Rectal smooth muscle tissue (tissue), 1 donor: ENCODE data around the gene CTNNA3.
"Not testable (repeated sequence)": the region's sequence is repeated elsewhere in the genome, so short reads cannot be mapped to it uniquely, and the experiment has no call there.

ENCODE experiments used
- H3K27ac ChIP-seq: one replicate; pipeline ENCODE4 v1.7.0; 2013; ENCODE audit warnings: low read depth, low read length, inconsistent platforms
- H3K27me3 ChIP-seq: one replicate; pipeline ENCODE4 v1.7.0; 2013; ENCODE audit warnings: low read length; ENCODE audit not compliant: control insufficient read depth, insufficient read depth
- H3K36me3 ChIP-seq: one replicate; pipeline ENCODE4 v1.7.0; 2013; ENCODE audit warnings: low read length; ENCODE audit not compliant: control insufficient read depth, insufficient read depth
- H3K4me1 ChIP-seq: one replicate; pipeline ENCODE4 v1.7.0; 2013; ENCODE audit warnings: low read length; ENCODE audit not compliant: control insufficient read depth, insufficient read depth
- H3K4me3 ChIP-seq: one replicate; pipeline ENCODE4 v1.7.0; 2013; ENCODE audit warnings: low read length
- H3K9ac ChIP-seq: one replicate; pipeline ENCODE4 v1.7.0; 2013; ENCODE audit warnings: low read length

Gene CTNNA3

GRCh38 chr10:67239864-67240497, 456.0 kb downstream of the CTNNA3 start:
- Histone ChIP-seq H3K9ac (no peak overlapping the region), H3K4me3 (no peak overlapping the region), H3K27ac (no peak overlapping the region), H3K36me3 (no peaks in the 10 kb centered on the region), H3K4me1 (no peaks in the 10 kb centered on the region), H3K27me3 (no peaks in the 10 kb centered on the region)

- not testable (repeated sequence) for H3K36me3 ChIP-seq, H3K4me3 ChIP-seq, H3K9ac ChIP-seq, H3K4me1 ChIP-seq, H3K27me3 ChIP-seq, H3K27ac ChIP-seq
These were observed 465.1 kb downstream of the CTNNA3 start for GRCh38 chr10:67230680-67231500.

GRCh38 chr10:67225226-67225625, 470.8 kb downstream of the CTNNA3 start:
- no peak overlapping the region for H3K27ac ChIP-seq
- no peaks in the 10 kb centered on the region for H3K4me1 ChIP-seq
- H3K27me3 ChIP-seq, result no peaks in the 10 kb centered on the region
- no peaks in the 10 kb centered on the region for H3K36me3 ChIP-seq
- H3K9ac ChIP-seq, result no peak overlapping the region
- no peak overlapping the region for H3K4me3 ChIP-seq

- no peaks in the 10 kb centered on the region for H3K36me3 ChIP-seq
- H3K9ac ChIP-seq, result no peak overlapping the region
- no peak overlapping the region for H3K4me3 ChIP-seq
- H3K27me3 ChIP-seq, result no peaks in the 10 kb centered on the region
- H3K27ac ChIP-seq, result no peak overlapping the region
- H3K4me1 ChIP-seq, result no peaks in the 10 kb centered on the region
These were observed 471.4 kb downstream of the CTNNA3 start for GRCh38 chr10:67224553-67224952.

GRCh38 chr10:67222934-67223333, 473.1 kb downstream of the CTNNA3 start:
- Histone ChIP-seq H3K27ac (no peak overlapping the region), H3K36me3 (no peaks in the 10 kb centered on the region), H3K27me3 (no peaks in the 10 kb centered on the region), H3K4me3 (no peak overlapping the region), H3K4me1 (no peaks in the 10 kb centered on the region), H3K9ac (no peak overlapping the region)

- H3K4me1 ChIP-seq, result no peaks in the 10 kb centered on the region
- no peak overlapping the region for H3K4me3 ChIP-seq
- H3K27ac ChIP-seq, result no peak overlapping the region
- no peaks in the 10 kb centered on the region for H3K27me3 ChIP-seq
- no peaks in the 10 kb centered on the region for H3K36me3 ChIP-seq
- no peak overlapping the region for H3K9ac ChIP-seq
These were observed 474.0 kb downstream of the CTNNA3 start for GRCh38 chr10:67221939-67222494.

GRCh38 chr10:67211680-67212079, 484.3 kb downstream of the CTNNA3 start:
- no peak overlapping the region for H3K27ac ChIP-seq
- H3K9ac ChIP-seq, result no peak overlapping the region
- no peak overlapping the region for H3K4me3 ChIP-seq
- H3K4me1 ChIP-seq, result no peaks in the 10 kb centered on the region
- H3K36me3 ChIP-seq, result no peaks in the 10 kb centered on the region
- no peaks in the 10 kb centered on the region for H3K27me3 ChIP-seq

GRCh38 chr10:67207923-67208322, 488.1 kb downstream of the CTNNA3 start:
- H3K9ac ChIP-seq, H3K36me3 ChIP-seq, H3K27me3 ChIP-seq, H3K27ac ChIP-seq, H3K4me3 ChIP-seq, H3K4me1 ChIP-seq: not testable (repeated sequence)

GRCh38 chr10:67200913-67201564, 495.0 kb downstream of the CTNNA3 start:
- Histone ChIP-seq H3K4me1 (no peaks in the 10 kb centered on the region), H3K27ac (no peak overlapping the region), H3K4me3 (no peak overlapping the region), H3K9ac (no peak overlapping the region), H3K27me3 (no peaks in the 10 kb centered on the region), H3K36me3 (no peaks in the 10 kb centered on the region)

- Histone ChIP-seq H3K4me3 (no peak overlapping the region), H3K27me3 (no peaks in the 10 kb centered on the region), H3K9ac (no peak overlapping the region), H3K36me3 (no peaks in the 10 kb centered on the region), H3K27ac (no peak overlapping the region), H3K4me1 (no peaks in the 10 kb centered on the region)
These were observed 520.6 kb downstream of the CTNNA3 start for GRCh38 chr10:67175354-67175753.

- H3K9ac ChIP-seq, result no peak overlapping the region
- H3K27ac ChIP-seq, result no peak overlapping the region
- H3K4me3 ChIP-seq, result no peak overlapping the region
- H3K36me3 ChIP-seq, result no peaks in the 10 kb centered on the region
- no peaks in the 10 kb centered on the region for H3K27me3 ChIP-seq
- no peaks in the 10 kb centered on the region for H3K4me1 ChIP-seq
These were observed 522.2 kb downstream of the CTNNA3 start for GRCh38 chr10:67173787-67174186.

GRCh38 chr10:67171970-67172369, 524.0 kb downstream of the CTNNA3 start:
- H3K36me3 ChIP-seq, result no peaks in the 10 kb centered on the region
- H3K4me3 ChIP-seq, result no peak overlapping the region
- H3K4me1 ChIP-seq, result no peaks in the 10 kb centered on the region
- H3K9ac ChIP-seq, result no peak overlapping the region
- no peak overlapping the region for H3K27ac ChIP-seq
- H3K27me3 ChIP-seq, result no peaks in the 10 kb centered on the region
